BE2C (cell line): ENCODE measurements around the gene PFN4. TPM values are rescaled to one million over a fixed set of nuclear protein-coding genes. Genes with fewer than 3 reads are reported as not detected.

ENCODE experiments used
- DNase-seq: peaks from one replicate; pipeline ENCODE4 v3.0.0-alpha.2; 2020
- H3K27me3 ChIP-seq: fragments of 250-450 bp; sonication (Bioruptor Pico); 2 replicates; pipeline ENCODE4 v1.5.1; 2020; ENCODE audit warnings: mild to moderate bottlenecking
- H3K36me3 ChIP-seq: fragments of 250-450 bp; sonication (Bioruptor Pico); 2 replicates; pipeline ENCODE4 v1.5.1; 2020; ENCODE audit warnings: mild to moderate bottlenecking
- H3K4me1 ChIP-seq: fragments of 250-450 bp; sonication (Bioruptor Pico); 2 replicates; pipeline ENCODE4 v1.5.1; 2020
- H3K4me3 ChIP-seq: 2 replicates; pipeline ENCODE4 v1.5.1; 2011; ENCODE audit warnings: low read depth, low read length
- H3K9me3 ChIP-seq: fragments of 250-450 bp; sonication (Bioruptor Pico); 2 replicates; pipeline ENCODE4 v1.5.1; 2020
- CTCF ChIP-seq: IDR thresholded peaks from 2 replicates; pipeline ENCODE4 v1.5.1; 2012; ENCODE audit warnings: mild to moderate bottlenecking, low read depth, low read length
- polyA plus RNA-seq: library from polyadenylated mRNA; unstranded; fragments of >200 nt; gene quantifications from one replicate; pipeline ENCODE4 v1.2.1, GENCODE V29; 2012; ENCODE audit warnings: low read depth, missing spikeins; ENCODE audit not compliant: insufficient read length, insufficient read depth

PFN4 gene
- polyA plus RNA-seq, result not detected

GRCh38 chr2:24123195-24123921, at the start of gene PFN4, which contains the start of gene FAM228B:
TSS of gene PFN4 (minus strand) at chr2:24123334. CDS start at chr2:24122535, 799 bp downstream.
TSS of gene FAM228B (plus strand) at chr2:24123469. CDS start at chr2:24124362, 893 bp downstream.
- Histone ChIP-seq H3K9me3 (no peaks in the 10 kb centered on the region; the same call in 1 of the 2 replicates), H3K4me3 (peak within 1 kb of the TSS; percentile 61), H3K4me1 (peaks cover 12% of the 10 kb centered on the region), H3K36me3 (no peaks in the 10 kb centered on the region), H3K27me3 (peaks cover 6% of the 10 kb centered on the region; the same call in 1 of the 2 replicates)
- peak; percentile 66 for DNase-seq
- TF ChIP-seq CTCF, result no peak

- Histone ChIP-seq H3K27me3 (no peaks in the 10 kb centered on the region), H3K36me3 (no peaks in the 10 kb centered on the region), H3K4me3 (no peak overlapping the region), H3K9me3 (no peaks in the 10 kb centered on the region), H3K4me1 (no peaks in the 10 kb centered on the region; the same call in 1 of the 2 replicates)
- TF ChIP-seq CTCF, result no peak
- no peak for DNase-seq
Observed at GRCh38 chr2:24169023-24169422, 45.9 kb upstream of the PFN4 start.

- Histone ChIP-seq H3K36me3 (no peaks in the 10 kb centered on the region), H3K9me3 (no peaks in the 10 kb centered on the region; the same call in 1 of the 2 replicates), H3K4me1 (no peaks in the 10 kb centered on the region), H3K4me3 (no peak overlapping the region), H3K27me3 (no peaks in the 10 kb centered on the region)
- TF ChIP-seq CTCF, result peak; percentile 98
- DNase-seq, result peak; percentile 80
Observed at GRCh38 chr2:24164416-24164973, 41.4 kb upstream of the PFN4 start.

- TF ChIP-seq CTCF, result no peak
- Histone ChIP-seq H3K9me3 (no peaks in the 10 kb centered on the region; the same call in 1 of the 2 replicates), H3K27me3 (no peaks in the 10 kb centered on the region), H3K36me3 (no peaks in the 10 kb centered on the region), H3K4me1 (no peaks in the 10 kb centered on the region), H3K4me3 (no peak overlapping the region)
- no peak for DNase-seq
Observed at GRCh38 chr2:24163601-24164000, 40.5 kb upstream of the PFN4 start.

GRCh38 chr2:24163186-24163585, 40.1 kb upstream of the PFN4 start:
- TF ChIP-seq CTCF, result no peak
- no peak for DNase-seq
- H3K36me3 ChIP-seq, result no peaks in the 10 kb centered on the region
- no peaks in the 10 kb centered on the region; the same call in 1 of the 2 replicates for H3K9me3 ChIP-seq
- H3K27me3 ChIP-seq, result no peaks in the 10 kb centered on the region
- no peak overlapping the region for H3K4me3 ChIP-seq
- no peaks in the 10 kb centered on the region for H3K4me1 ChIP-seq

- DNase-seq, result no peak
- no peak overlapping the region for H3K4me3 ChIP-seq
- no peaks in the 10 kb centered on the region for H3K27me3 ChIP-seq
- H3K9me3 ChIP-seq, result no peaks in the 10 kb centered on the region; the same call in 1 of the 2 replicates
- no peaks in the 10 kb centered on the region for H3K36me3 ChIP-seq
- no peak for TF ChIP-seq CTCF
- no peaks in the 10 kb centered on the region for H3K4me1 ChIP-seq
Observed at GRCh38 chr2:24162494-24162893, 39.4 kb upstream of the PFN4 start.
